HG03280 (cell line): ENCODE measurements around the gene KATNB1.
"Not testable (repeated sequence)": the region's sequence is repeated elsewhere in the genome, so short reads cannot be mapped to it uniquely, and the experiment has no call there.

Source experiments
- ATAC-seq: cut with Tn5 transposase; IDR thresholded peaks from one replicate; pipeline ENCODE4 v1.9.1; 2021; ENCODE audit warnings: mild to moderate bottlenecking, moderate library complexity; ENCODE audit not compliant: unreplicated experiment

KATNB1 gene

DNA sequence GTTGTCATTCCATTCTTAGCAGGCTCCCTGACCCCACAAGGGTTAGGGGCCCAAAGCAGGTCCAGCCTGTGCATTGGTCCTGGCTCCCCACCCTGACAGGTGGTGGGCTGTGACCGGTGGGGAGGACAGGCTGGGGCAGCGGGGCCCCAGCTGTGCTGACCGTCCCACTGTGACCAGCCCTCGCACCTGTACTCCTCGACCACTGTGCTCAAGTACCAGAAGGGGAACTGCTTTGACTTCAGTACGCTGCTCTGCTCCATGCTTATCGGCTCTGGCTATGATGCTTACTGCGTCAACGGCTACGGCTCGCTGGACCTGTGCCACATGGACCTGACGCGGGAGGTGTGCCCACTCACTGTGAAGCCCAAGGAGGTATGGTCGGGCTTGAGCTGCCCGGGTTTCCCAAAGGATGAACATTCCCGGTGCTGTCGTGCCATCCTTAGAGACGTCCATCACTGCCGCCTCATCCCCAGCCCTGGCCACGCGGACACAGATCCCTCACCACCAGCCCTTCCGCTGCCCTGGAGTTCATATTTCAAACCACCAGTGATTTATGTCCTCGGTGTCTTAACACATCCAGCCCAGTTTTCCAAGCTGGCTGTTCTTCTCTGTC is 33.7 kb upstream of the KATNB1 start:
- no peak for ATAC-seq

DNA sequence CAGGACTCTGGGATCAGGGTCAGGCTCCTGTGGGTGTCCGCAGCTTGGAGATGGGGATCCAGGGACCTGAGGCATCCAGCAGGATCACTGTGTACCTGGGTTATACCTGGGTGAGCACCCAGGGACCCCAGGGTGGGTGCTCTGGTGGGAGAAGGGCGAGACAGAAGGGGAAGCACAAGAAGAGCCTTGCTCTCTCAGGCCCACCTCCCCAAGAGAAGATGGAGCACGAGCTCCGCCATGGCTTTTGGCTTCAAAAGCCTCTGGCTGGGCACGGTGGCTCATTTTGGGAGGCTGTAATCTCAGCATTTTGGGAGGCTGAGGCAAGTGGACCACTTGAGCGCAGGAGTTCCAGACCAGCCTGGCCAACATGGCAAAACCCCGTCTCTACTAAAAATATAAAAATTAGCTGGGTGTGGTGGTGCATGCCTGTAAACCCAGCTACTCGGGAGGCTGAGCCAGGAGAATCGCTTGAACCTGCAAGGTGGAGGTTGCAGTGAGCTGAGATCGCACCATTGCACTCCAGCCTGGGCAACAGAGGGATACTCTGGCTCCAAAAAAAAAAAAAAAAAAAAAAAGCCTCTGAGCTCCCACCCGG is 32.1 kb upstream of the KATNB1 start:
- ATAC-seq = no peak

DNA sequence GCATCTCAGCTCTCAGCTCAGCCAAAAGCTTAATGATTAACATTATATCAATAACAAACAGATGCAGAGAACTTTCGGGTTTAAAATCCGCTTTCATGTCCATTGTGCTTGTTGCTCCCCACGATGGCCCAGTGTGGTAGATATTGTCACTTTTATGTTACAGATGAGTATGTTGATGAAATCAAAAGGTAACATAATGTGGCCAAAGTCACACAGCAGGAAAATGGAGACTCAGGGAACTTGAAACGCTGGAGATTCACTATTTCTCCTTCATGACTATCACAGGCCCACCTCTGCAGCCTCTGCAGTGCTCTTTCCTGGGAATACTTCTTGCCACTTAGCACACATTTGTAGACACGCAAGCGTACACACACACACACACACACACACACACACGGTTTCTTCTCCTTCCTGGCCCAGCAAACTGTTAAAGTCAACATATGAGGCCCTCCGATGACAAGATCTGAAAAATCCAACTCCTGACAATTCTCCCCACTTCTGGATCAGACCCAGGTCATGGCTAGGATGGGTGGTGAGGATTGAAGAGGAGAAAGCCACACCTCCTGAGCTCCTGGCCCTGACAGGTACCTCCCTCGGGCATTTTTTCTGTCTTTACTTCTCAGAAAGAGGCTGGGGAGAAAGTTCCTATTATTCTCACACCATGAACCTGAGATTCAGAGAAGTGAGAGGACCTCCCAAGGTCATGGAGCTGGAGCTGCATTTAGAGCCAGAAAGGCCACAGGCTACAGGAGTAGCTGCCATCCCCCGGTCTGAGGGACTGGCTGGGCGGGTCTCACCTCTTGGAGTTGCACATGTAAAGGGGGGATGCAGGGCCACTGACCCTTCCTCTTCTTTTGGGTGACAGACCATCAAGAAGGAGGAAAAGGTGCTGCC is 31.3 kb upstream of the KATNB1 start:
- no peak for ATAC-seq

DNA sequence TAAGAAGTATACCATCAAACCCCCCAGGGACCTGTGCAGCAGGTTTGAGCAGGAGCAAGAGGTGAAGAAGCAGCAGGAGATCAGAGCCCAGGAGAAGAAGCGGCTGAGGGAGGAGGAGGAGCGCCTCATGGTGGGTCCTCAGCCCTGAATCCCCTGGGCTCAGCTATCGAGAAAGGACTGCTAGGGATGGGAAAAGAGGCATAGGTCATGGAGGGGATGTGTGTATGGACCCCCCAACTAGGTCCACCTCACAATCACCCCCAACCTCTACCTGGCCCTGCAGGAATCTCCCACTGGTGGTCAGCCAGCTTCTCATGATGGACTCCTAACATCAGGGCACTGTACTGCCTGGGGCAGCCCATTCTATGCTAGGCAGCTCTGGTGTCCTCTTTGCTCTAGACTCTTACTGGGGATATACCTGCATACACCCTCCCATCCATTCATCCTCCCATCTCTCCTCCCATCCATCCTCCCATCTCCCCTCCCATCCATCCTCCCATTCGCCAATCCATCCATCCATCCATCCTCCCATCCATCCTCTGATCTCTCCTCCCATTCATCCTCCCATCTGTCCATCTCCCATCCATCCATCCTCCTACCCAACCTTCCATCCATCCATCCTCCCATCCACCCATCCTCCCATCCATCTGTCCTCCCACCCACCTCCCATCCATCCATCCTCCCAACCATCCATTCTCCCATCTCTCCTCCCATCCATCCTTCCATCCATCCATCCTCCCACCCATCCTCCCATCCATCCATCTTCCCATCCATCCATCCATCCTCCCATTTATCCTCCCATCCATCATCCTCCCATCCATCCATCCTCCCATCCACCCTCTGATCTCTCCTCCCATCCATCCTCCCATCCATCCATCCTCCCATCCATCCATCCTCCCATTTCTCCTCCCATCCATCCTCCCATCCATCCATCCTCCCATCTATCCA is 30.4 kb upstream of the KATNB1 start:
- no peak for ATAC-seq

DNA sequence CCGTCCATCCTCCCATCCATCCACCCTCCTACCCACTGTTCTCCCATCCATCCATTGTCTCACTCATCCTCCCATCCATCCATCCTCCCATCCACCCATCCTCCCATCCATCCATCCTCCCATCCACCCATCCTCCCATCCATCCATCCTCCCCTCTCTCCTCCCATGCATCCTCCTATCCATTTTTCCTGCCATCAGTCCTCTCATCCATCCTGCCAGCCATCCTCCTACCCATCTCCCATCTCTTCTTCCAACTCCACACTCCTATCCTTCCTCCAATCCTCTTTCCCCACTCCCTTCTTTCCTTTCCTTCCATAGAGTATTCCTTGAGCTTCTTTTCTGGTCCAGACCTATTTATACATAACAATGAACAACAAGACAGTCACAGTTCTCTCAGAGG is 28.9 kb upstream of the KATNB1 start:
- ATAC-seq = no peak

DNA sequence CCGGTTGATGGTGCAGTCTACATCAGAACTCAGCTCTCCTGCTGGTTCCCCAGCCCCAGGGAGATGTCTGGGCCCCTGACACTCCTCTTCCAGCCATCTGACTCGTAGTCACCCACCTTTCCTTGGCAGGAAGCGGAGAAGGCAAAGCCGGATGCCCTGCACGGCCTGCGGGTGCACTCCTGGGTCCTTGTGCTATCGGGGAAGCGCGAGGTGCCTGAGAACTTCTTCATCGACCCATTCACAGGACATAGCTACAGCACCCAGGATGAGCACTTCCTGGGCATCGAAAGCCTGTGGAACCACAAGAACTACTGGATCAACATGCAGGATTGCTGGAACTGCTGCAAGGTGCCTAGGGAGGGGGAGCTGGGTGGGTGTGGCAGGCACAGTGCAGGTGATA is 28.2 kb upstream of the KATNB1 start:
- ATAC-seq = no peak

DNA sequence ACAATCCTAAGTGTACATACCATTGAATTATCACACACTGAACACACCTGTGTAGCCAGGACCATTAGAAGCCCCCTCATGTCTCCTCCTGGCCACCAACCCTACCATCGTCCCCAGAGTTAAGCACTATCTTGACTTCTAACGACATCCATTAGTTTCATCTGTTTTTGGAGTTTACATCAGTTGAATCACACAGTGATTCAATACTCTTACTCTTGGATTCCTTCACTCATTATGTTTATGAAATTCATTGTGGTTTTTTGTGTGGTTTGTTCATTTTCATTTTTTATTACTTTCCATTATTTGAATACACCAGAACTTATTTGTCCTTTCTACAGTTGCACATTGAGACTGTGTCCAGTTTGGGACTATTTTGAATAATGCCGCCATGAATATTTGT is 27.4 kb upstream of the KATNB1 start:
- no peak for ATAC-seq

DNA sequence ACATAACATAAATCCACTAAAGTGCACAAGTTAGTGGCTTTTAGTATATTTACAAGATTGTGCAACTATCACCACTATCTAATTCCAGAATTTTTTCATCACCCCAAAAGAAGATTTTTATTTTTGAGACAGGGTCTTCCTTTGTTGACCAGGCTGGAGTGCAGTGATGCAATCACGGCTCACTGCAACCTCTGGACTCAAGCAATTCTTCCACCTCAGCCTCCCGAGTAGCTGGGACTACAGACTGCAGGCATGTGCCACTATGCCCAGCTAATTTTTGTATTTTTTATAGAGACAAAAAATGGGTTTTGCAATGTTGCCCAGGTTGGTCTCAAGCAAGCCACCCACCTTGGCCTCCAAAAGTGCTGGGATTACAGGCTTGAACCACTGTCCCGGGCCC is 25.9 kb upstream of the KATNB1 start:
- ATAC-seq = no peak

DNA sequence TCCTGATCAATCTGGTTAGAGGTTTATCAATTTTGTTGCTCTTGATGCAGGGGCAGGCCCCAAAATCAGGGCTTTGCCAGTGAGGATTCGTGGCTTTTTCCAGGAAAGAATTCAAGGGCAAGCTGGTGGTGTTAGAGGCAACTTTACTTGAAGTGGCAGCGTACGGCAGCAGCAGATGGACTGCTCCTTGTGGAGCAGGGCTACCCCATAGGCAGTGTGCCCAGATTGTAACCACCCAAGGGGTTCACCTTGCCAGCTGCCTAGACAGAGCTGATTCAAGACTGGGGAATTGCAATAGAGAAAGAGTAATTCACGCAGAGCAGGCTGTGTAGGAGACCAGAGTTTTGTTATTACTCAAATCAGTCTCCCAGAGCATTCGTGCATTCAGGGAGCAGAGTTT is 24.2 kb upstream of the KATNB1 start:
- ATAC-seq = no peak

DNA sequence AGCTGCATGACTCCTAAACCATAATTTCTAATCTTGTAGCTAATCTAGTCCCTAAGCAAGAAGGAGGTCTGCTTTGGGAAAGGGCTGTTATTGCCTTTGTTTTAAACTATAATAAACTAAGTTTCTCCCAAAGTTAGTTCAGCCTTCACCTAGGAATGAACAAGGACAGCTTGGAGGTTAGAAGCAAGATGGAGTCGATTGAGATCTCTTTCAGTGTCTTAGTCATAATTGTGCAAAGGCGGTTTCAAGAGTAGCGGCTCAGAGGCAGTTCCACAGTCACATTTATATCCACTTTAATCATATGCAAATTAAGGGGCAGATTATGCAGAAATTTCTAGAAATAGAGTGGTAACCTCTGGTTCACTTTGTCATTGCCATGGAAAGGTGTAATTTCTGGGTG is 23.6 kb upstream of the KATNB1 start:
- no peak for ATAC-seq

DNA sequence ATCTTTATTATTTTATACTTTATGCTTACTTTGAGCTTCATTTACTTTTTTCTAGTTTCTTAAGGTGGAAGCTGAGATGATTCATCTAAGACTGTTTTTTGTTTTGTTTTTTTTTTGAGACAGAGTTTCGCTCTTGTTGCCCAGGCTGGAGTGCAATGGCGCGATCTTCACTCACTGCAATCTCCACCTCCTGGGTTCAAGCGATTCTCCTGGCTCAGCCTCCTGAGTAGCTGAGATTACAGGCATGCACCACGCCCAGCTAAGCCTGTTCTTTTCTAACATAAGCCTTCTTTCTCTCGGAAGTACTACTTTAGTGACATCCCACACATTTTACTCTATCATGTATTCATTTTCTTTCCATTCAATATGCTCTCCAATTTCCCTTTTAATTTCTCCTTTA is 23.0 kb upstream of the KATNB1 start:
- not testable (repeated sequence) for ATAC-seq

DNA sequence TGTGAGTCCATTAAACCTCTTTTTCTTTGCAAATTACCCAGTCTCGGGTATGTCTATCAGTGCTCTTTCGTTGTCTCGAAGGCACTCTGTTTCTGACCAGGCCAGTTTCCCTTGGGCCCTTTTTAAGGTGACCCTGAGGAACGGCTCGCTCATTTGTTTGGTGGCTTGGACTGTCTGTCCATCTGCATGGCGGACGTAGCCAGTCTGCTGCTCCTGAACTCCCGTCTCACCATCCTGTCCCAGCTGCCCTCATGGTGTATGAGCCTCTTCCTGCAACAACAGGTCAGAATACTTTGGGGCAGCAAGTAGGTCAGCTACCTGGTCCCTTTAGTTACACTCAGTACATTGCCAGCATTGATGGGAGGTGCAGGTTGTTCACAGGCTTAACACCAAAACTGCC is 22.0 kb upstream of the KATNB1 start:
- no peak for ATAC-seq

DNA sequence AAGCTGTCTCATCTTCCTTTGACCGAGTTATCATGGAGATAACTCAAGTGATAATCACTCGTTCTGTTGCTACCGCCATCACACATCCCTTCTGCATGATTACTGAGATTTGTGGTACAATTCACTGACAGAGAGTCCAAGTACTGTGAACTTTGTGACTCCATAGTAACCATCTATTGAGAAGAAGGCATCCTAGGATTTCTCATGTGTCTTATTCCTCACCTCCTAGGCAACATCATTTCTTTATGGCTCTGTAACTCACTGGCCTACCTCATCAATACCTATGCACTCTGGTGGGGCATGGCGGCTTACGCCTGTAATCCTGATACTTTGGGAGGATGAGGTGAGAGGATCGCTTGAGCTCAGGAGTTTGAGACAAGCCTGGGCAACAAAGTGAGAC is 21.5 kb upstream of the KATNB1 start:
- no peak for ATAC-seq

DNA sequence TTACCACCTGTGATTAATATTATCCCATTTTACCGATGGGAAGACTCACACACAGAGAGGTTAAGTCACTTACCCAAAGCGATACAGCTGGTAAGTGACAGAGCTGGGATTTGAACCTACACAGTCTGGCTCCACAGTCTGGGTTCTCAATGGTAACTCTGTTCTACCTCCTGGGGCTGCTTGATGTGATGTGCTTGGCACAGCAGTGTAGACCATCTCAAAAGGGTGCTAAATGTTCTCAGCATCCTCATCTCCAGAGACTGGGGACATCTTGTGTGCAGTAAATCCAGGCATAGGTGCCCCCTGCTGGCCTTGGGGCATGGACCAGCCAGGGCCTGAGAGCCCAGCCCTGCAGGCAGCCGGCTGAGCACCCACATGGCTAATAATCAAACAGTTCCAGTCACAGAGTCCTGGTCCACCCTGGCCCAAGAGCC is 15.4 kb upstream of the KATNB1 start:
- ATAC-seq = no peak

DNA sequence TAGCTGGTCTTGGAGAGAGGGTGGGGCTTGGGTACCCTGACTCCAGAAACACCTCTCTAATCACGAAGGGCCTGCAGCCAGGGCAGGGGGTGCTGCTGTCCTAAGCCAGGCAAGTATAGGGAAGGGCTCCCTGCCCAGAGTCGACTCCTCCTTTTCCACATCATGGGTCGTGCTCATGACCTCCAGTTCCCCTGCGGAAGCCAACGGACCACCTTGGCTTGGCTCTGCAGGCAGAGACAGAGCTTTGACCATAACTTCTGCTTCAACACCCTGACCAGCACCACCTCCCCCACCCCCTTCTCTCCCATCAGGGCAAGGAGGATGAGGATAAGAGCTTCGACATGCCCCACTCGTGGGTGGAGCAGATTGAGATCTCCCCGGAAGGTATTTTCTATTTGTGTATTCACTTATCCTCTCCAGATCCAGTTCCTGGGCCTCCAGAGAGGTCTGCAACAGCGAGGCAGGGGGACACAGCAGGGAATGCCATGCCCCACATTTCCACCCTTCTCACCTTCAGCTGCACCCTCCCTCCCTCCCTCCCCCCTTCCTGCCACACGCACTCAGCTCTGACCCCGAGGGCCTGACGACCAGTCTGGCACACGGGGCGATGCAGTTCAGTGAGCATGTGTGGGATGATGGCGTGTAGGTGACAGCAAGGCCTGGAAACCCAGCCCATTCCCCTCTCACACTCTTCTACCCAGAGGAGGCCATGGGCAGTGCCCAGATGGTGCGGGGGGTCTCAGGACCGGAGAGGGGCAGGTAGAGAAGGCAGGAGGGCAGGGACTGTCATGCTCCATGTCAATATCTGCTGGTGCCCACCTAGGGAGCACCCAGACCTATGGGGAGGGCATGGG is 14.0 kb upstream of the KATNB1 start:
- ATAC-seq = no peak

DNA sequence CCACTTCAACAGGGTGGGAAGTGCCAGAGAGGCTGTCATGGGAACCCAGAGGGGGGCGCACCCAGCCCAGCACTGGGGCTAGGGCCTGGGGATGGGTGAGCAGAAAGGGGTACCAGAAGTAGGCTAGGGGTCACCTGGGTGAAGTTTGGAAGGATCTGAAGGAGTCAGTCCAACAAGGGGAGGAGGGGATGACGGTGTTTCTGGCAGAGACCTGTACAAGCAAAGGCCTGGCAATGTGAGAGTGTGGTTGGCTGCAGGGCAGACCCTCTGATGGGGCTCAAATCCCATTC is 13.4 kb upstream of the KATNB1 start:
- ATAC-seq = no peak

DNA sequence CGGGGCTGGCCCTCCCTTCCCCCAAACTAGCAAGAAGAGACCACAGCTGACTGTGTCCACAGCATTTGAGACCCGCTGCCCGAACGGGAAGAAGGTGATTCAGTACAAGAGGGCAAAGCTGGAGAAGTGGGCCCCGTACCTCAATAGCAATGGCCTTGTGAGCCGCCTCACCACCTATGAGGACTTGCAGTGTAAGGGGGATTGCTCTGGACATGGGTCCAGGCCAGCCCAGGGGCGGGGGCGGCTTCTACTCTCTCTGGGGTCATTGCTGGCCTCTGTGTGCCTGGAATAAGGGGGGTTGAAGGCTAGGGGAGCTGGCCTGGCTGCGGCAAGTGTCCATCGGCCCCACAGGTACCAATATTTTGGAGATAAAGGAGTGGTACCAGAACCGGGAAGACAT is 12.9 kb upstream of the KATNB1 start:
- no peak for ATAC-seq

DNA sequence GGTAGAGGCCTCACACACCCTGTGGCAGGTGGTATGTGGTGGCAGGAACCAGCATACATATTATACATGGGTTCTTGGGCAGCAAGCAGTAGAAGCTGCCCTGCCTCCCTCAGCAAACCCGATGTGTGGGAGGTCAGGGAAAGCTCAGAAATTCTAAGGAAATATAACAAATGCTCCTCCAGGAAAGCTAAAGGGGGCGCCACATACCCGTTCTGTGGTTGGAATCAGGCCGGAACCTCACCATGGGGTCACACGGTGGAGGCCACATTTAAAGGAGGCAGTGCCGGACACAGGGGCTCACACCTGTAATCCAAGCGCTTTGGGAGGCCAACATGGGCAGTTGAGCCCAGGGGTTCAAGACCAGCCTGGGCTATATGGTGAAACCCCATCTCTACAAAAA is 12.4 kb upstream of the KATNB1 start:
- ATAC-seq = no peak

DNA sequence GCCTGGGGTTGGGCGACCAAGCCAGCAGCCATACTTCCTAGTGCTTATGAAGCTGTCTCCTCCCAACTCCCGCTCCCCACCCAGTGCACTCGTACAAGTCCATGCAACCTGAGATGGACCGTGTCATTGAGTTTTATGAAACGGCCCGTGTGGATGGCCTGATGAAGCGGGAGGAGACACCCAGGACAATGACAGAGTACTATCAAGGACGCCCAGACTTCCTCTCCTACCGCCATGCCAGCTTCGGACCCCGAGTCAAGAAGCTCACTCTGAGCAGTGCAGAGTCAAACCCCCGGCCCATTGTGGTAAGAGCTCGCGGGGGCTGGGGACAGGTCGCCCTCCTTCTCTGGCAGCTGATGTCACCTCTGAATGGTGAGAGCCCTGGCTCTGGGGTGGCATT is 11.0 kb upstream of the KATNB1 start:
- ATAC-seq = no peak

DNA sequence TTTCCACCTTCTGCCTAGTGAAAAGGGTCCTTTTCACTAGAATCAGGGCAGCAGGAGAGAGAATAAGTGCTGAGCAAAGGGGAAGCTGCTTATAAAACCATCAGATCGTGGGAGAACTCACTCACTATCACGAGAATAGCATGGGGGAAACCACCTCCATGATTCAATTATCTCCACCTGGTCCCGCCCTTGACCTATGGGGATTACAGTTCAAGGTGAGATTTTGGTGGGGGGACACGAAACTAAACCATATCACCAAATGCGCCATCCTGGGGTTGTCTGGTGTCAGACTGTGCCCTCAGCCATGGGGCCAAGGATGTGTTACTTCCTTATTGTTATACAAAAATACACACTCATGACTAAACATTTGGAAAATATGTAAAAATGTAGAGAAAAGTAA is 10.4 kb upstream of the KATNB1 start:
- ATAC-seq = no peak
